ENCODE results near the gene MLPH. TPM values are rescaled to one million over a fixed set of nuclear protein-coding genes. Genes with fewer than 3 reads are reported as not detected.

MLPH gene
- total RNA-seq, 1 donor from 2014 or later, result 34.6 TPM

DNA sequence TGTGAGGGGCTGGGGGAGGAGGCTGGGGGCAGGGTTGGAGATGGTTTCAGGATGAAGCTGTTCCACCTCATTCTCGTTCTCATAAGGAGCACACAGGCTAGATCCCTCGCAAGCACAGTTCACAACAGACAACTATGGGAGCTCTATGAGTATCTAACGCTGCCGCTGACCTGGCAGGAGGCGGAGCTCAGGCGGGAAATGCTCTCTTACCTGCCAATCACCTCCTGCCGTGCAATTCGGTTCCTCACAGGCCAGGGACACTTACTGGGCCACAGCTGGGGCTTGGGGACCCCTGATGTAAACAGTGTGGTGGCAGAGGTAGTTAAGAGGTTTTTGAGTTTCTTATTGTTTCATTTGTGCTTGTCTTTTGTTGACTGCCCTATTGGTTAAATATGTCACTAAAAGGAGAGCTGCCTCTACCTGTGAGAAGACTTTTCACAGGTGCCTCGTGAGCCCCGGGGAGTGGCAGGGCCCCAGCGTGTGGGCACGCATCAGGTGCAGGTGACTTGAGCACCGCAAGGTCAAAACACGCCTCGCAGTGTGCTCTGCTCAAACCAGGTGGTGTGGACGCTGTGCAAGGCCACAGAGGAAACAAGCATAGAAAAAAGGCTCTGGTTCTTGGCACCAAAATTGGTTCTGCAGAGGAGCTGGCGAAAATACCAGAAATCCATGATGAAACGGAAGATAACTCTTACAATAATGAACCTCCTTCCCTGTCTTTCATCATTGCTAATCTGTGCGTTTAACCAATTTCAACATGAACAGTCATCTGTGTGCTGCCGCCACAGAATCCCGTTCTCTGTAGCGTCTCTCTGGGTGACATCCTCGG lies 10.2 kb downstream of the MLPH start:
- TF ChIP-seq POLR2A (IDR thresholded peaks at IDR 0.05) (no peak), POLR2AphosphoS5 (IDR thresholded peaks at IDR 0.05; ENCODE audit: insufficient read depth in 1 of 2, low read depth in 1 of 2) (peak in 1 of 2 donors; percentile 34)
- TF ChIP-seq, protein P1, sequence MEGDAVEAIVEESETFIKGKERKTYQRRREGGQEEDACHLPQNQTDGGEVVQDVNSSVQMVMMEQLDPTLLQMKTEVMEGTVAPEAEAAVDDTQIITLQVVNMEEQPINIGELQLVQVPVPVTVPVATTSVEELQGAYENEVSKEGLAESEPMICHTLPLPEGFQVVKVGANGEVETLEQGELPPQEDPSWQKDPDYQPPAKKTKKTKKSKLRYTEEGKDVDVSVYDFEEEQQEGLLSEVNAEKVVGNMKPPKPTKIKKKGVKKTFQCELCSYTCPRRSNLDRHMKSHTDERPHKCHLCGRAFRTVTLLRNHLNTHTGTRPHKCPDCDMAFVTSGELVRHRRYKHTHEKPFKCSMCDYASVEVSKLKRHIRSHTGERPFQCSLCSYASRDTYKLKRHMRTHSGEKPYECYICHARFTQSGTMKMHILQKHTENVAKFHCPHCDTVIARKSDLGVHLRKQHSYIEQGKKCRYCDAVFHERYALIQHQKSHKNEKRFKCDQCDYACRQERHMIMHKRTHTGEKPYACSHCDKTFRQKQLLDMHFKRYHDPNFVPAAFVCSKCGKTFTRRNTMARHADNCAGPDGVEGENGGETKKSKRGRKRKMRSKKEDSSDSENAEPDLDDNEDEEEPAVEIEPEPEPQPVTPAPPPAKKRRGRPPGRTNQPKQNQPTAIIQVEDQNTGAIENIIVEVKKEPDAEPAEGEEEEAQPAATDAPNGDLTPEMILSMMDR (IDR thresholded peaks at IDR 0.05), result no peak
- Histone ChIP-seq H3K27me3 (no peaks in the 10 kb centered on the region), H3K27ac (peak overlapping the region; percentile 8), H3K36me3 (peaks cover 0 to 7% of the 10 kb centered on the region in 2 donors), H3K4me1 (peaks cover 12% of the 10 kb centered on the region), H3K4me3 (no peak overlapping the region), H3K9me3 (no peaks in the 10 kb centered on the region)
- intact Hi-C loops (cut with DNase I), result no loop called here
- no peak for DNase-seq (ENCODE audit: extremely low spot score in 2 of 2)

DNA sequence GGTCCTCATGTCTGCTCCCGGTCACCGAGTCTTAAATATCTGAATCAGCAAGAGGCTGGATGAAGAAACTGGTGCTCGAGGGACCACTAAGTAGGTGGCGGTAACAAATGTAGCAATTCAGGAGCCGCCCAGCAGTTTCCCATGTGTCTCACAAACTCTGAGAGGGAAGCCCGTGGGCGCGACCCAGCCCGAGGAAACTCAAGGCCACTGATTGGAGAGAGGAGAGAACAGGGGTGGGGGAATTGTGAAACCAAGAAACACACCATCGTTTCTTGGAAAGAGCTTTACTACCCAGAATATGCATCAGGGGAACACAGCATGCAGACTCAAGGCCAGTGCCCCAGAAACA lies 10.8 kb downstream of the MLPH start:
- DNase-seq (ENCODE audit: extremely low spot score in 2 of 2), result no peak
- peaks cover 0 to 7% of the 10 kb centered on the region in 2 donors for H3K36me3 ChIP-seq
- peak overlapping the region; percentile 88 for H3K27ac ChIP-seq
- no peaks in the 10 kb centered on the region for H3K27me3 ChIP-seq
- TF ChIP-seq, protein P1 (IDR thresholded peaks at IDR 0.05), result no peak
- no peak for TF ChIP-seq POLR2A (IDR thresholded peaks at IDR 0.05)
- peak in 1 of 2 donors; percentile 14 for TF ChIP-seq POLR2AphosphoS5 (IDR thresholded peaks at IDR 0.05; ENCODE audit: insufficient read depth in 1 of 2, low read depth in 1 of 2)
- intact Hi-C loops (cut with DNase I), result no loop called here
- H3K4me1 ChIP-seq, result peaks cover 17% of the 10 kb centered on the region
- H3K9me3 ChIP-seq, result no peaks in the 10 kb centered on the region
- no peak overlapping the region for H3K4me3 ChIP-seq

DNA sequence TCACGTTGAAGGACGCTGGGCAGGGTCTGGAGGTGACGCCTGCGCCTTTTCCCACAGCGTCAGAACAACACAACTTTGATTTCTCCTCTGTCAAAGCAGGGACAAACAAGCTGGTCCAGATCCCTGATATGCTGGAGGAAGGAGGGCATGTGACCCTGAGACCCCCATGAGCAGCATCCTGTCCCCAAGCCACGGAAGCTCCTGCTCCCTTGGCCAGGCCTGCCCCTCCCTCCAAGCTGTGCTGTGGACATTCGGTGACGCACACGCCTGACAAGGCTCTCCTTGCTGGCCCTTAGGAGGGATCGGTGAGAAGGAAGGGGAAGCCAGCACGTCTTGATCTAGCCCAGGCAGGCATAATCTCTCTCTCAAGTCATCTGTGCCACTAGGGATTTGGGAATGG lies 11.3 kb downstream of the MLPH start:
- no peak overlapping the region for H3K4me3 ChIP-seq
- H3K4me1 ChIP-seq, result peaks cover 20% of the 10 kb centered on the region
- H3K9me3 ChIP-seq, result no peaks in the 10 kb centered on the region
- TF ChIP-seq POLR2AphosphoS5 (IDR thresholded peaks at IDR 0.05; ENCODE audit: insufficient read depth in 1 of 2, low read depth in 1 of 2) (no peak), POLR2A (IDR thresholded peaks at IDR 0.05) (no peak)
- TF ChIP-seq, protein P1 (IDR thresholded peaks at IDR 0.05), result no peak
- peaks cover 0 to 6% of the 10 kb centered on the region in 2 donors for H3K36me3 ChIP-seq
- DNase-seq (ENCODE audit: extremely low spot score in 2 of 2), result no peak
- intact Hi-C loops (cut with DNase I), result no loop called here
- H3K27ac ChIP-seq, result peak overlapping the region; percentile 88
- H3K27me3 ChIP-seq, result no peaks in the 10 kb centered on the region

DNA sequence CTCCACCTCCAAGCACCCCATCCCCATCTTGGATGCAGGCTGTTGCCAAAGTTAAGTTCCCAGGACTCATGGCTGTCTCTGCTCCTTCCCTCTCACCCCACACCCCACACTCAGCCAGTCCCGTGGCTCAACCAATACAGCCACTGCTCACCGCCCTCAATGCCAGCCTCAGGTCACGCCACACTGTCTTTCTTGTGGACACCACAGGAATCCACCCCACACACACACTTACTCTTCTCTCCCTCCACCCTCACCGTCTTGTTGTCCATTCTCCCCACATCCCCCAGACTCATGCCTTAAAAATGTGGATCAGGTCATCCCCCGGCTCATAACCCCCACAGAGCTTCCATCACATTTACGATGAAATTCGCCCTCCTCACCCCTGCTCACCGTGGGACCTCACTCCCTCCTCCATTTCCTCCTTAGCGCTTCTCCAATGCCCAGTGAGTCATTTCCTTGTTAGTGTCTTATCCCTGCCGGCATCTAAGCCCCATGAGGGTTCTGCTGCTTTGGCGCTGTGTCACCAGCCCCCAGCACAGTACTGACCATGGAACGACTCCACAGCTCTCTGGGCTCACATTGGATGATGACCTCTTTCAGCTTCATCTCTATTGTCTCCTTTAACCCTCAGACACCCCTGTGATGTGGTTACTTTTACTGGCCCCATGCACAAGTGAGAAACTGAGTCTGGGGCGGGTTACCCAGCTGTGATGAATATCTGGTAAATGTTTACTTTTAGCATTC lies 13.8 kb downstream of the MLPH start:
- DNase-seq (ENCODE audit: extremely low spot score in 2 of 2), result no peak
- TF ChIP-seq POLR2A (IDR thresholded peaks at IDR 0.05) (no peak), POLR2AphosphoS5 (IDR thresholded peaks at IDR 0.05; ENCODE audit: insufficient read depth in 1 of 2, low read depth in 1 of 2) (no peak)
- TF ChIP-seq, protein P1 (IDR thresholded peaks at IDR 0.05), result no peak
- Histone ChIP-seq H3K27ac (peak overlapping the region; percentile 88), H3K9me3 (no peaks in the 10 kb centered on the region), H3K4me3 (no peak overlapping the region), H3K27me3 (no peaks in the 10 kb centered on the region), H3K36me3 (no peaks in the 10 kb centered on the region), H3K4me1 (peaks cover 20% of the 10 kb centered on the region)
- intact Hi-C loops (cut with DNase I), result no loop called here
